SK-N-SH (cell line): ENCODE measurements around the gene WWC1.

Experiments
- MEF2A ChIP-seq: IDR thresholded peaks from 2 replicates; pipeline ENCODE4 v1.4.0; 2012; ENCODE audit warnings: low read depth, borderline replicate concordance
- POLR2AphosphoS5 ChIP-seq: IDR thresholded peaks from 2 replicates; pipeline ENCODE4 v1.6.1; 2012; ENCODE audit warnings: low read depth, low read length
- TF ChIP-seq, protein P1 (sequence below): IDR thresholded peaks from 2 replicates; pipeline ENCODE4 v1.6.1; 2012; ENCODE audit warnings: mild to moderate bottlenecking, low read depth, low read length, moderate library complexity

DNA sequence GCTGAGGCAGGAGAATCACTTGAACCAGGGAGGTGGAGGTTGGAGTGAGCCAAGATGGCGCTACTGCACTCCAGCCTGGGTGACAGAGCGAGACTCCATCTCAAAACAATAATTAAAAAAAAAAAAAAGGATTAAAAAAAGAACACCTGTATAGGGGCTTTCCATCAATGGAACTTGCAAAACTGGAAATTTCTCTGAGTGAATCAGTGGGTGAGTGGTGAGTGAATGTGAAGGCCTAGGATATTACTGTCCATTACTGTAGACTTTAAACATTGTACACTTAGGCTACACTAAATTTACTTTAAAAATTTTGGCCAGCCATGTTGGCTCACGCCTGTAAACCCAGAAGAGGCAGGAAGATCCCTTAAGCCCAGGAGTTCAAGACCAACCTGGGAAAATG, 189.2 kb downstream of the WWC1 start:
- TF ChIP-seq, protein P1, sequence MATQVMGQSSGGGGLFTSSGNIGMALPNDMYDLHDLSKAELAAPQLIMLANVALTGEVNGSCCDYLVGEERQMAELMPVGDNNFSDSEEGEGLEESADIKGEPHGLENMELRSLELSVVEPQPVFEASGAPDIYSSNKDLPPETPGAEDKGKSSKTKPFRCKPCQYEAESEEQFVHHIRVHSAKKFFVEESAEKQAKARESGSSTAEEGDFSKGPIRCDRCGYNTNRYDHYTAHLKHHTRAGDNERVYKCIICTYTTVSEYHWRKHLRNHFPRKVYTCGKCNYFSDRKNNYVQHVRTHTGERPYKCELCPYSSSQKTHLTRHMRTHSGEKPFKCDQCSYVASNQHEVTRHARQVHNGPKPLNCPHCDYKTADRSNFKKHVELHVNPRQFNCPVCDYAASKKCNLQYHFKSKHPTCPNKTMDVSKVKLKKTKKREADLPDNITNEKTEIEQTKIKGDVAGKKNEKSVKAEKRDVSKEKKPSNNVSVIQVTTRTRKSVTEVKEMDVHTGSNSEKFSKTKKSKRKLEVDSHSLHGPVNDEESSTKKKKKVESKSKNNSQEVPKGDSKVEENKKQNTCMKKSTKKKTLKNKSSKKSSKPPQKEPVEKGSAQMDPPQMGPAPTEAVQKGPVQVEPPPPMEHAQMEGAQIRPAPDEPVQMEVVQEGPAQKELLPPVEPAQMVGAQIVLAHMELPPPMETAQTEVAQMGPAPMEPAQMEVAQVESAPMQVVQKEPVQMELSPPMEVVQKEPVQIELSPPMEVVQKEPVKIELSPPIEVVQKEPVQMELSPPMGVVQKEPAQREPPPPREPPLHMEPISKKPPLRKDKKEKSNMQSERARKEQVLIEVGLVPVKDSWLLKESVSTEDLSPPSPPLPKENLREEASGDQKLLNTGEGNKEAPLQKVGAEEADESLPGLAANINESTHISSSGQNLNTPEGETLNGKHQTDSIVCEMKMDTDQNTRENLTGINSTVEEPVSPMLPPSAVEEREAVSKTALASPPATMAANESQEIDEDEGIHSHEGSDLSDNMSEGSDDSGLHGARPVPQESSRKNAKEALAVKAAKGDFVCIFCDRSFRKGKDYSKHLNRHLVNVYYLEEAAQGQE: no peak
- TF ChIP-seq POLR2AphosphoS5 (no peak), MEF2A (no peak)
